ENCODE results near the gene DNAJC1. TPM values are rescaled to one million over a fixed set of nuclear protein-coding genes. Genes with fewer than 3 reads are reported as not detected.
A peak's percentile ranks its signal among the peaks of the same experiment; 100 is the strongest.
"Not testable (repeated sequence)": the region's sequence is repeated elsewhere in the genome, so short reads cannot be mapped to it uniquely, and the experiment has no call there.

The DNAJC1 gene, protein sequence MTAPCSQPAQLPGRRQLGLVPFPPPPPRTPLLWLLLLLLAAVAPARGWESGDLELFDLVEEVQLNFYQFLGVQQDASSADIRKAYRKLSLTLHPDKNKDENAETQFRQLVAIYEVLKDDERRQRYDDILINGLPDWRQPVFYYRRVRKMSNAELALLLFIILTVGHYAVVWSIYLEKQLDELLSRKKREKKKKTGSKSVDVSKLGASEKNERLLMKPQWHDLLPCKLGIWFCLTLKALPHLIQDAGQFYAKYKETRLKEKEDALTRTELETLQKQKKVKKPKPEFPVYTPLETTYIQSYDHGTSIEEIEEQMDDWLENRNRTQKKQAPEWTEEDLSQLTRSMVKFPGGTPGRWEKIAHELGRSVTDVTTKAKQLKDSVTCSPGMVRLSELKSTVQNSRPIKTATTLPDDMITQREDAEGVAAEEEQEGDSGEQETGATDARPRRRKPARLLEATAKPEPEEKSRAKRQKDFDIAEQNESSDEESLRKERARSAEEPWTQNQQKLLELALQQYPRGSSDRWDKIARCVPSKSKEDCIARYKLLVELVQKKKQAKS
- 13.7 TPM for total RNA-seq
- long read RNA-seq, transcript DNAJC1-202 (12 exons, 2,106 nt), result major isoform, 13 of 16 reads
- long read RNA-seq, partial matches to known transcripts, result 1 of 16 reads
- long read RNA-seq, other reads (novel, unspliced or antisense), result 2 of 16 reads

DNA sequence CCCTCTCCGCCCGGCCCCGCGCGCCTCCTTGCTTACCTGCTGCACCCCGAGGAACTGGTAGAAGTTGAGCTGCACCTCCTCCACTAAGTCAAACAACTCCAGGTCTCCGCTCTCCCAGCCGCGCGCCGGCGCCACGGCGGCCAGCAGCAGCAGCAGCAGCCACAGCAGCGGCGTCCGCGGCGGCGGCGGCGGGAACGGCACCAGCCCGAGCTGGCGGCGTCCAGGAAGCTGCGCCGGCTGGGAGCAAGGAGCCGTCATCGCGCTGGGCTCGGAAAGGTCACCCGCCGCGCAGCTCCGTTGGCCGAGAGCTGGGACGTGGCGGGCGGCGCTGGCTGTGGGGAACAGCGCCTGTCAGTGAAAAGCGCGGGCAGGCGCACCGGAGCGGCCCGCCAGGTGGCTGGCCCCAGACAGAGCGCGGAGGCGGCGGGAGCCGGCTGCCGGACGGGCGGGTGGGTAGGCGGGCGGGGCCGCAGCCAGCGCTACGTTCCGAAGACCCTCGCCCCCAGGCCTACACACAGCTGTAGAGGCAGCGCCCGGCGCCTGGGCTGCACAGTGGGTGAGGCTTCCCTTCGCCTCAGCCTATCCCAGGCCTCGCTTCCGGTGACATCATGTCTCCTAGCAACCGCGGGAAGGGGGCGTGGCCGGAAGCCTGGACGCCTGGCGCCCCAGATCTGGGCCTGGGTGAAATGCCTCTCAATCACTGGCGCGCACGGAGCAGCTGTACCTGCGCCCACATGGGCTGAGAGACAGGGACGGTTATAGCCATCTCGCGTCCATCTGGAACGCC lies at the start of gene DNAJC1:
DNAJC1 (minus strand) TSS at position 554 of the 787 bp plus-strand sequence; CDS start at position 258, 296 bp downstream.
- peak; percentile 100 for ATAC-seq
- intact Hi-C loops (cut with DNase I), result loop anchor here (1.0 to 10.0 kb wide), 6 partner anchors 14 to 1061 kb away; partner anchors contain the start of gene BMI1
- peak; percentile 99 for DNase-seq (ENCODE audit: missing footprints)

DNA sequence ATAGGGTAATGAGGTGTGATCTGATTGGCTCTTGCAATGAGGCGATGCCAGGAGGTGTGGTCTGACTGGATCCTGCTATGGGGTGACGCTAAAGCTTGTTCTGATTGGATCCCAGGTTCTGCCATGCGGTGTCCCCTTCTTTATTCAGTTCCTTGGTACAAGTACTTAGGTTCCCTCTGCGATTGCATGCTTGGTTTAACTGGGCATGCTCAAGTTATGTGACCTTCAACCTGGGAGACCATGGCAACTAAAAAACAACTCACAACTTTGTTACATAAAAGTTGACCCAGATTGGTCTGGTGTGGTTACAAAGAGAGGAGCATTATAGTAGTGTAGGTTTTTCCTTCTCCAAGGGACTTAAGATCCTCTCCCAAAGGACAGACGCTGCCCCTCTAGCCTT lies 49.5 kb upstream of the DNAJC1 start:
- ATAC-seq (no peak), DNase-seq (ENCODE audit: missing footprints) (no peak)
- intact Hi-C loops (cut with DNase I), result no loop called here

DNA sequence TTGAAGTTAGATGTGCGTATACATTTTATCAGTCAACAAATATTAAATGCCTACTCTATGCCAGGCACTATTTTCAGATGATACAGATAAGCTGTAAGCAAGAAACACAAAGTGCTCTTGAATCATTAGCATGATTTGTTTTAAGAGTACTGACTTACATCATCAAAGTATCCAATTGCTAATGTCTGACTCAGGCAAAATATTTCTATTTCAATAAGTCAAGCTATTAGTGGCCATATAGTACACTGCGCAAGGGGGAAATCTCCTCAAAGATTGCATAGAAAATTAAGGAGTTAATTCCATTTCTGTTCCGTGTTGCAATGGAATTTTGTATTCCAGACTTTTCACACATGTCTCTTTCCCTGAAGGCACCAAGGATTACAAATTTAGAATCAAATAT lies 46.1 kb upstream of the DNAJC1 start:
- ATAC-seq (no peak), DNase-seq (ENCODE audit: missing footprints) (no peak)
- intact Hi-C loops (cut with DNase I), result no loop called here

DNA sequence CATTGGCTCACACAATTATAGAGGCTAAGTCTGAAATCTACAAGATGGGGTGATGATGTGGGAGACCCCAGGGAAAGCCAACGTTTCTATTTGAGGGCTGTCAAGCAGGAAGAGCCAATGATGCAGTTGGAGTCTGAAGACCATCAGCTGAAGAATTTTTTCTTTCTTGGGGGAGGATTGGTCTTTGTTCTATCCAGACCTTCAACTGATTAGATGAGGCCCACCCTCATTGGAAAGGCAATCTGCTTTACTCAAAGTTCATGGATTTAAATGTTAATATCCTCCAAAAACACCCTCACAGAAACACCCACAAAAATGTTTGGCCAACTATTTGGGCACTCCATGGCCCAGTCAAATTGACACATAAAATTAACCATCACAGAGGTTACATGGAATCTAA lies 44.3 kb upstream of the DNAJC1 start:
- intact Hi-C loops (cut with DNase I), result no loop called here
- no peak for ATAC-seq
- DNase-seq (ENCODE audit: missing footprints), result no peak

DNA sequence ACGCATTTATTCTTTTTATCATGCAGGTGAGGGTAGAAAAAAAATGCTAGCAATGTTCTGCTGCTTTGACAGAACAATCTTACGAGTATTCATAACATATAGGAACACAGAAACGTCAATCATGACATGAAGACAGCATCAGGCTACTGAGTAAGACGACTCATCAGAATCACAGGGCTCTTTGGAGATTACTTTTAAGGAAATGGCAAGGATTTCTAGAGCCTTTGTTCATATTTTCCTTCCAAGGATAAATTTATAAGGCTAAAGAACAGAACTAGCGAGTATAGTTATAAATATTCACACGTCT lies 39.8 kb upstream of the DNAJC1 start:
- intact Hi-C loops (cut with DNase I), result no loop called here
- ATAC-seq (no peak), DNase-seq (ENCODE audit: missing footprints) (no peak)

DNA sequence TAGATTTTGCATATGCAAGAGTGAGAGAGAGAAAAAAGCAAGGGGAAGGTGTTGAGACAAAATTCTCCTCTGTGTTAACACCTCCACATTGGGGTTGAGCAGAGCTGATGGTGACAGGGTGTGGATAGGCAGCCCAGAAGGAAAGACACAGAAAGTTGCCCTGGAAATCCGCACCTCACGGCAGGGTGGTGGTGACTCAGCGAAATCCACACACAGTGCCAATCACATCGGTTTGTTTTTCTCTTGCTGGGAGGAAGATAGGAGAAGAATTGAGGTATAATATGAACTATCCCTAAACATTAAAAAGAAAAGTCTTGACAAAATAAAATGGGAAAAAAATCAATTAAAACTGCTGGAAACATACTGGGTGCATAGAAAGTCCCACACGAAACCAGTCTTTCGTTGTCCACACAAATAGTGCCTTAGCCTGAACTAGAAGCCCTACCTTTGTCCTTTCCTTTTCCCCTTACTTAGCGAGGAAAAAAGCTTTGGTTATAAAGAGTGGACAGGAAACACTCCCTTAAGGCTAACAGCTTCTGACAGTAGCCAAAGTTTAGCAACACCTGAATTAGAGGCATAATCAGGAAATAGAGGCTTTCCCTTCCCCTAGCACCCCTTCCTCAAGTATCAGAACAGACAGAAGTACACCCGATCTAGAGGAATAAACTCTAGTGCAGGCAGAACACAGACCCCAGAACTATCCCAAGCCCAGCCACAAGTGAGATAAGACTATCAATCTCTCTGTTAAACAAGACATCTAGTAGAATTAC lies 39.2 kb upstream of the DNAJC1 start:
- no peak for DNase-seq (ENCODE audit: missing footprints)
- intact Hi-C loops (cut with DNase I), result no loop called here
- ATAC-seq, result peak; percentile 60

DNA sequence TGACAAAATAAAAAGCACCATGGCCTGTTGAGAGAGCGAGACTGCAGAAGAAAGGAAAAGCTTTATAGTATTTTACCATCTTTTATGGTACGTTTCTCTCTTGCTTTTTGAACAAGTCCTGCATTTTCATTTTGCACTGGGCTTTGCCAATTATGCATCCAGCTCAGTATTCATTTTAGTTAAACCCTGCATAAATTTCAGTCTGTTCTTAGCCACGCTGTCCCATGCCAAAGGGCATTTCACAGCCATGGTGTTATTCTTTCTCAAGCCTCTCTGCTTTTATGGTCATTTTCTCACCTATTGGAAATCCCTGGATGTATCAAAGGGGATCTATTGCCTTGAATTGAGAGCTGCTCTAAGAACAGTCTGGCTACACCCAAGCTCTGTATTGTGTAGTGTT lies 30.8 kb upstream of the DNAJC1 start:
- DNase-seq (ENCODE audit: missing footprints) (no peak), ATAC-seq (no peak)
- intact Hi-C loops (cut with DNase I), result no loop called here

DNA sequence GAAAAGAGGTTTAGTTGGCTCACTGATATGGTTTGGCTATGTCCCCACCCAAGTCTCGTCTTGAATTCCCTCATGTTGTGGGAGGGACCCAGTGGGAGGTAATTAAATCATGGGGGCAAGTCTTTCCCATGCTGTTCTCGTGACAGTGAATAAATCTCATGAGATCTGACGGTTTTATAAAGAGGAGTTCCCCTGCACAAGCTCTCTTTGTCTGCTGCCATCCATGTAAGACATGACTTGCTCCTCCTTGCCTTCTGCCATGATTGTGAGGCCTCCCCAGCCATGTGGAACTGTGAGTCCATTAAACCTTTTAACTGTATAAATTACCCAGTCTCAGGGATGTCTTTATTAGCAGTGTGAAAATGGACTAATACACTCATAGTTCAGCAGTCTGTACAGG lies 28.7 kb upstream of the DNAJC1 start:
- ATAC-seq; intact Hi-C loops (cut with DNase I); DNase-seq (ENCODE audit: missing footprints): not testable (repeated sequence)

DNA sequence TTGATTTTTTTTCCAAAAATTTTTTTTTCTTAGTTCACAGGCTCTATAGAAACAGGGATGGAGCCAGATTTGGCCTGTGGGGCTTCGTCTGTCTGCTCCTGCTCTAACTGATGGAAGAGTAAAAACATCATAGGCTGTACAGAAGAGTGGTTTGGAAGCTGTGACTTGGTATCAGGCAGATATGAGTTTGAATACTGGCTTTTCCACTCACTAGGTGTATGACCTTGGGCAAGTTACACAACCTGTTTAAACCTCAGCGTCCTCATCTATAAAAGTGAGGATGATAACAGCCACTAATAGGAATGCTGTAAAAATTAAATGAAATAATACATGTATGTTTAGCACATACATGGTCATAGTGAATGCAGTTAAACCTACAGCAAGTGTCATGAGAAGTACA lies 26.9 kb upstream of the DNAJC1 start:
- no peak for DNase-seq (ENCODE audit: missing footprints)
- intact Hi-C loops (cut with DNase I), result no loop called here
- ATAC-seq, result no peak

DNA sequence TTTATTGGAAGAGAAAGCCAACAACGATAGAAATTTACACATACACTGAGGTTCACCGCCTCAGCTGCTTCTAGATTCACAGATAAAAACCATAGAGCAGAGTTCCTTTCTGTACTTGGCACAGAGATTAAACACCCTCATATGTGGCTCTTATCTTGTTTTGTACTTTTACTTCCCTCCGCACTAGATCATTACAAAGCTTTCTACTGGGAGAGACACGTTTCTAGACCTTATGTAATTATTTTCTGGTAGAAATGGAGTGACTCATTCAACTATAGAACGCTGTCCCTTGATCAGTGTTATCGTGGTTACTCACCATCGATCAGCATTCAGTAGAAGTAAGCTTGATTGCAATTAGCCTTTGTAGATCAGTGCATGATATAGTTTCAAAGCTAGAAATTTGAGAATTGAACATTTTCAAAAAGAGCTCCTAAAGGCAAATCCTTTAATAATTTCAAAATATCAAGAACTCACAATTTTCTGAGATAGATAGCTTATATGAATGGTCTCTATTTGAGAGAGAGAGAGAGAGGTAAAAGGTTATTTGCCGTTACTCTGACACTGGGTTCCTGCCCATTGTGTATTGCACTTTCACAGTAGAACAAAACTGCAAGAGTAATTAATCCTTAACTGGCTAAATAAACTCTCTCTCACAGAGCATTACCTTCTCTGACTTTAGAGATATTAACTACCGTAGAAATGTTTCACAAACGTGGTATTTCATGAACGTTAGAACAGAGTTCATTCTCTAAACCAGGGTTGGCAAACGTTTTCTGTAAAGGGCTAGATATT lies 26.1 kb upstream of the DNAJC1 start:
- no peak for ATAC-seq
- intact Hi-C loops (cut with DNase I), result no loop called here
- DNase-seq (ENCODE audit: missing footprints), result no peak

DNA sequence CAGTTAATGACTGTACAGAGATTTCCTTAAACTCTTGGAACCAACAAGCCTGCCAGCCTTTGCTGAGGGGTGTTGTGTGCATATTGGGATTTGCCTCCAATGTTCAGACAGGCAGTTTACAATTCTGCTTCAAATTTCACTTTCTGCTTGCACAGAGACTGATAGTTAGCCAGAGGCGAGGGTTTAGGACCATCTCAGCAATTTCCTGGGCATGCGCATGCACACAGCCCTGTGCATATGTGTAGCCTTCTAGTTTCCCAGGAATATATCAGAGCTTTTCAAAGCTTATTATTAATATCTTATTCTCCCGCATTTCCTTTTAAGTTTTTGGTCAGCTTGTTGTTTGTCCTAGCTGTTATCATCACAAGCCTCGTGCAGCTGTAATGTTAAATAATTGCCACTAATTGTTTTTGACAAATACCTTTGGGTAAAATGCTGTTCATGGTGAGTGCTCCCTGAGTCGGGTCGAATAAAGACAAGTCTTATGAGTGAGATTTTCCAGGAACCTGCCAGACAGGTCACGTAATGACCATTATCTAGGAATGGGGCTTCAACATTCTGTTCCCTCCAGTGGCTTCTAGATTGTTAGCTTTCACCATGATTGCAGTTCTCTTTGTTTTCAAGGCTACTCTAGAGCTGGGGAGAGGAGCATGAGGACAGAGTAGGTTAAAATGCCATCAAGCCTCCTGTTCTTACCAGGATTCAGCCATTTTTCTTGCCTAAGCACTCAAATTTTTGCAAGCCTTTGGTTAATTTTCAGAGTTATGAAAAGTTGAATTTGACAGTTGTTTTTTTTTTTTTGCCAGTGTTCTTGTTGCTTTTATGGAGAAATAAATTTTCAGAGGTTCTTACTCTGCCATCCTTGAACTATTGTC lies 24.1 kb upstream of the DNAJC1 start:
- intact Hi-C loops (cut with DNase I), result no loop called here
- DNase-seq (ENCODE audit: missing footprints), result no peak
- no peak for ATAC-seq

DNA sequence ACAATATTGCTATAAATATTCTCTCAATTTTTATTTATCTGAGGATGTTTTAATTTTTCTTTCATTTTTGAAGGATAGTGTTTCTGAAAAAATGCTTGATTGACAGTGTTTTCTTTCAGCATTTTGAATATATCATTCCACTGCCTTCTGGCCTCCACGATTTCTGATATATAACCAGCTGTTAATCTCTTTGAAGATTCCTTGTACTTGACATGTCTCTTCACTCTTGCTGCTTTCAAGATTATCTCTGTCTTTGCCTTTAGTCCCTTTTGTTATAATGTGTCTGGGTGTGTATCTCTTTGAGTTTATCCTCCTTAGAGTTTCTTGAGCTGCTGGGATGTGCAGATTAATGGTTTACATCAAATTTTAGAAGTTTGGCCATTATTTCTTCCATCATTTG lies 22.8 kb upstream of the DNAJC1 start:
- DNase-seq (ENCODE audit: missing footprints) (no peak), ATAC-seq (no peak)
- intact Hi-C loops (cut with DNase I), result no loop called here

DNA sequence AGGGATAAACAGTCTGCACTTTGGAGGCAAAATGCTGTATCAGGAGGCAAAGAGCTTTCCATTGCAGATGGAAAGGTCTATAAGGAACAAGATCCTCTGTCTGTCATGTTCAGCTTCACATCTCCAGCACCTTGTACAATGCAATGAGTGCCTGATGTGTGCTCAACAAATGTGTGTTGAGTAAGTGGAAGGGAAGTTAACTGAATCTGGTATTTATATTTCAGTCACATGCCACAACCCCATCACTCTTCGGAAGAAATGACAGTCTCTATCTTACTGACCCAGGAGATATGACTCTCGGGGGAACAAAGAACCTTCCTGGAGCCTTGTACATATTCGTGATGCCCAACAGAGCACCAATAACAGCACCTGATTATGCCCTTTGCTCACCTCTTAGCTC lies 20.0 kb upstream of the DNAJC1 start:
- no peak for ATAC-seq
- no peak for DNase-seq (ENCODE audit: missing footprints)
- intact Hi-C loops (cut with DNase I), result no loop called here

DNA sequence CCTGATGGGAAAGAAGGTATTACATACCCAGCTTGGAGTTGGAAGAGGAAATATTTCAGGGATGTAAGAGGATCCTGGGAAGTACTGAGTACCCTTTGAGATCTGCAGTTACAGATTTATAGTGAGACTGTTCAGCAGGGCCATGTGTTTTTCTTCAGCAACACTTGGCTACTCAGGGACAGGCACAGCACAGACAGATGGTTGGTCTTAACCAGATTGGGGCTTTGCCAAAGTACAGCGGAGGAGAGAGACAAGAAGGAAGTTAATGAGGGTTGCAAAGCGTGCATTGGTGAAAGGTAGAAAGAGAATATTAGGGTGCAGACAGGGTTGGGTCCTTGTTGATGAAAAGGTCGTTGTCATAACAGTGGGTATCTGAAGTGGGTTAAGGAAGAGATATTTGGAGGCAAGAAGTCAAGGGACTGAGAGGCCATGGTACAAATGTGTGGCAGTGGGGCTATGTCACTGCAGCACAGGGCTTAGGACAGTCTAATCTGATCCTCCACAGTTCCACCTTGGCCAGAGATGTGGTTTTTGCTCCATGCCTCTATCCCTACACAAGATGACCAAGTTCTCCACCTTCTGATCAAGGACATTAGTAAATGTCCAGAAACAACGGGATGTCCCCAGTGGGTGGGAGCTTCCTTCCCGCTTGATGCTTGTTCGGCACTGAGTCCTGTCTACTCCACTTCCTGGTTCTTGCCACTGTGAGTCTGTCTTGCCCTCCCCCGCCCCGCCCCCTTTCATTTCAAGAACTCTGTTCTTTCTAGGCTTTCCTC lies 18.9 kb upstream of the DNAJC1 start:
- DNase-seq (ENCODE audit: missing footprints), result no peak
- intact Hi-C loops (cut with DNase I), result no loop called here
- ATAC-seq, result peak; percentile 94

DNA sequence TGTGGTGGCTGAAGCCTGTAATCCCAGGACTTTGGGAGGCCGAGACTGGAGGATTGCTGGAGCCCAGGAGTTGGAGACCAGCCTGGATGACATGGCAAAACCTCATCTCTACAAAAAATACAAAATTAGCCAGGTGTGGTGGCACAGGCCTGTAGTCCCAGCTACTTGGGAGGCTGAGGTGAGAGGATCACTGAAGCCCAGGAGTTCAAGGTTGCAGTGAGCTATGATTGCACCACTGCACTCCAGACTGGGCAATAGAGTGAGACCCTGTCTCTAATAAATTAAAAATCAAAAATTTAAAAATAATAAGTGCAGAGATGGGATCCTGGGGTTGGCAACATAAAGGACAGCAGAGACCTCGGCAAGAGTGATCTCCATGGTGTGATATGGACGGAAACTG lies 17.6 kb upstream of the DNAJC1 start:
- DNase-seq (ENCODE audit: missing footprints); ATAC-seq; intact Hi-C loops (cut with DNase I): not testable (repeated sequence)

DNA sequence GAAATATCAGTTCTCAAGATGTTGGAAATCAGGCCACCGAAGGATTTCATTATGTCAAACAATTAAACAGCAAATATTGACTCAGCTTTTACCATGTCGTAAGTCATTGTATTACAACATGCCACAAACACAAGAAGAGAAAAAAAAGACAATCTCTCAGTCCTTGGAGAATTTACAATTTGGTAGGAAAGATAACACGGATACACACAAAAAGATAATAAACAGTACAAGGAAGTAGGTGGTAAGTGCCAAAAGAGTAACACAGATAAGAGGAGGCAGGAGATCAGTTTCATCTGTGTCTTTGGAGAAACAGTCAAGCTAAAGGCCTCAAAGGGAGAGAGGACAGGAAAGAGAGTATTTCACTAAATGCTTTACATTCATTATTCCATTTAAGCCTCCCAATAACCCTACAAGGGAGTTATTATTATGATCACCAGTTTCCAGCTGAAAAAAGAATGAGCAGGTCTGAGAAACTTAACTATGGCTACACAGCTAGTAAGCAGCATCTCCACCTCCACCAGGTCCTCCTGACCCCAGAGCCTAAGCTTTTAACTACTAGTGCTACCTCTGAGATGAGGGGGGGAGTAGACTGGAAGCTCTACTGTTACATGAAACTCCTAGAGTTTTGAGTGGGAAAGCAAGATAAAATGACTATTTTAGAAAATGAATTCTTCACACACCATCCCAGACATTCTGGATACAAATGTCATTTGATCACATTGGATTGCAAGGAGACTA lies 13.9 kb upstream of the DNAJC1 start:
- intact Hi-C loops (cut with DNase I), result no loop called here
- DNase-seq (ENCODE audit: missing footprints) (no peak), ATAC-seq (no peak)

Data from Right ventricle myocardium inferior (tissue), 1 donor.